ENCODE data around the gene TMBIM4. TPM values are rescaled to one million over a fixed set of nuclear protein-coding genes. Genes with fewer than 3 reads are reported as not detected.

The TMBIM4 gene
- total RNA-seq, 1 experiment from 2014 or later, result 51.1 TPM

- intact Hi-C loops (cut with micrococcal nuclease), result no loop called here
- no peak overlapping the region for H2AFZ ChIP-seq (ENCODE audit: low read depth, low read length, poor library complexity, severe bottlenecking)
- POLR2A ChIA-PET, result no interaction called here
- H3K4me3 ChIP-seq (replicated peaks in 1 of 2; ENCODE audit: low read depth in 1 of 2, low read length in 2 of 2), result no peak overlapping the region
- peaks cover 2 to 6% of the 10 kb centered on the region in 2 experiments; a peak in 3 of 4 replicates for H3K36me3 ChIP-seq (ENCODE audit: control insufficient read depth in 1 of 2, insufficient read depth in 2 of 2, low read length in 2 of 2)
- no peak overlapping the region for H3K9ac ChIP-seq (ENCODE audit: low read length)
- H3K4me1 ChIP-seq (ENCODE audit: control insufficient read depth in 1 of 2, insufficient read depth in 2 of 2, low read length in 2 of 2), result no peaks in the 10 kb centered on the region
- no peak overlapping the region for H3K27ac ChIP-seq (ENCODE audit: low read depth, low read length)
- CTCF ChIA-PET, result interaction anchor here (2.7 kb wide), 1 partner anchor 10 kb away, joined by 11 read pairs; no protein-coding TSS in a partner anchor
- no peaks in the 10 kb centered on the region for H4K20me1 ChIP-seq (ENCODE audit: insufficient read depth)
- DNase-seq (ENCODE audit: low read depth, low spot score), result no peak
- H3K9me2 ChIP-seq (ENCODE audit: insufficient read depth), result no peaks in the 10 kb centered on the region
- no peak overlapping the region for H3K4me2 ChIP-seq (ENCODE audit: low read length)
- RAD21 ChIA-PET (ENCODE audit: low non-redundant PET in 1 of 2, low total read pairs in 2 of 2, uncharacterized antibody in 2 of 2, unreplicated experiment in 2 of 2), result no interaction called here
- H3K79me2 ChIP-seq (ENCODE audit: insufficient read depth, low read length), result no peaks in the 10 kb centered on the region
- no peak for TF ChIP-seq ZFX (IDR thresholded peaks at IDR 0.05)
- no peak for TF ChIP-seq EGR1 (IDR thresholded peaks at IDR 0.05; ENCODE audit: low read depth)
- no peak for TF ChIP-seq CEBPB (IDR thresholded peaks at IDR 0.05; ENCODE audit: low read depth)
- TF ChIP-seq, protein P1, sequence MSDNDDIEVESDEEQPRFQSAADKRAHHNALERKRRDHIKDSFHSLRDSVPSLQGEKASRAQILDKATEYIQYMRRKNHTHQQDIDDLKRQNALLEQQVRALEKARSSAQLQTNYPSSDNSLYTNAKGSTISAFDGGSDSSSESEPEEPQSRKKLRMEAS (IDR thresholded peaks at IDR 0.05), result no peak
- no TSS peak for BruUV-seq (replicated peaks)
- ATAC-seq, result no peak
- no peaks in the 10 kb centered on the region for H3K9me3 ChIP-seq (ENCODE audit: control insufficient read depth in 1 of 2, insufficient read depth in 1 of 2, low read depth in 1 of 2, low read length in 2 of 2)
- H3K27me3 ChIP-seq (ENCODE audit: insufficient read depth, low read length), result no peaks in the 10 kb centered on the region
Measured at GRCh38 chr12:66117242-66117641, 52.6 kb downstream of the TMBIM4 start.

- Histone ChIP-seq H3K9me3 (ENCODE audit: control insufficient read depth in 1 of 2, insufficient read depth in 1 of 2, low read depth in 1 of 2, low read length in 2 of 2) (no peaks in the 10 kb centered on the region), H3K27ac (ENCODE audit: low read depth, low read length) (no peak overlapping the region), H3K4me3 (replicated peaks in 1 of 2; ENCODE audit: low read depth in 1 of 2, low read length in 2 of 2) (no peak overlapping the region), H3K9ac (ENCODE audit: low read length) (no peak overlapping the region), H3K4me1 (ENCODE audit: control insufficient read depth in 1 of 2, insufficient read depth in 2 of 2, low read length in 2 of 2) (no peaks in the 10 kb centered on the region), H4K20me1 (ENCODE audit: insufficient read depth) (no peaks in the 10 kb centered on the region), H3K4me2 (ENCODE audit: low read length) (no peak overlapping the region), H3K79me2 (ENCODE audit: insufficient read depth, low read length) (no peaks in the 10 kb centered on the region), H3K36me3 (ENCODE audit: control insufficient read depth in 1 of 2, insufficient read depth in 2 of 2, low read length in 2 of 2) (no peaks in the 10 kb centered on the region), H3K9me2 (ENCODE audit: insufficient read depth) (no peaks in the 10 kb centered on the region), H3K27me3 (ENCODE audit: insufficient read depth, low read length) (no peaks in the 10 kb centered on the region), H2AFZ (ENCODE audit: low read depth, low read length, poor library complexity, severe bottlenecking) (no peak overlapping the region)
- ChIA-PET POLR2A (interaction anchor here (1.2 kb wide), 1 partner anchor 16 kb away, joined by 3 read pairs; the partner anchor contains the start of gene LLPH), RAD21 (ENCODE audit: low non-redundant PET in 1 of 2, low total read pairs in 2 of 2, uncharacterized antibody in 2 of 2, unreplicated experiment in 2 of 2) (no interaction called here), CTCF (no interaction called here)
- no TSS peak for BruUV-seq (replicated peaks)
- intact Hi-C loops (cut with micrococcal nuclease), result no loop called here
- no peak for TF ChIP-seq FOSL1 (IDR thresholded peaks at IDR 0.05; ENCODE audit: low read depth)
- TF ChIP-seq CBX3 (IDR thresholded peaks at IDR 0.05; ENCODE audit: low read depth), result no peak
- no peak for TF ChIP-seq YY1 (IDR thresholded peaks at IDR 0.05; ENCODE audit: extremely low read depth, insufficient replicate concordance, low read depth, low read length)
- no peak for TF ChIP-seq TCF7L2 (IDR thresholded peaks at IDR 0.05; ENCODE audit: borderline replicate concordance, extremely low read depth, insufficient read depth, insufficient read length)
- no peak for ATAC-seq
- DNase-seq (ENCODE audit: low read depth, low spot score), result no peak
Measured at GRCh38 chr12:66115071-66115600, 54.7 kb downstream of the TMBIM4 start.
